Measurements from ENCODE around the gene ADAMTS6. TPM values are rescaled to one million over a fixed set of nuclear protein-coding genes. Genes with fewer than 3 reads are reported as not detected.

The ADAMTS6 gene
- total RNA-seq, 1 donor from 2014 or later, result 7.1 TPM

- H3K27me3 Mint-ChIP-seq (ENCODE audit: low read depth), result no peaks in the 10 kb centered on the region
- no peak overlapping the region for H3K27ac Mint-ChIP-seq (ENCODE audit: unreplicated experiment)
- no peak for TF ChIP-seq CTCF (conservative IDR thresholded peaks at IDR 0.05)
- no peak for DNase-seq (ENCODE audit: low read depth, low spot score)
- H3K36me3 Mint-ChIP-seq (ENCODE audit: low read depth), result no peaks in the 10 kb centered on the region
- no peaks in the 10 kb centered on the region for H3K9me3 Mint-ChIP-seq
- no peaks in the 10 kb centered on the region for H3K4me1 Mint-ChIP-seq
- no peak overlapping the region for H3K4me3 Mint-ChIP-seq
Observed at GRCh38 chr5:65194871-65195270, 286.8 kb downstream of the ADAMTS6 start.

- H3K4me3 Mint-ChIP-seq, result no peak overlapping the region
- H3K27ac Mint-ChIP-seq (ENCODE audit: unreplicated experiment), result no peak overlapping the region
- no peak for DNase-seq (ENCODE audit: low read depth, low spot score)
- no peak for TF ChIP-seq CTCF (conservative IDR thresholded peaks at IDR 0.05)
- H3K9me3 Mint-ChIP-seq, result no peaks in the 10 kb centered on the region
- no peaks in the 10 kb centered on the region for H3K4me1 Mint-ChIP-seq
- H3K27me3 Mint-ChIP-seq (ENCODE audit: low read depth), result no peaks in the 10 kb centered on the region
- peaks cover 3% of the 10 kb centered on the region for H3K36me3 Mint-ChIP-seq (ENCODE audit: low read depth)
Observed at GRCh38 chr5:65192331-65192730, 289.4 kb downstream of the ADAMTS6 start.

GRCh38 chr5:65191554-65192135, 290.1 kb downstream of the ADAMTS6 start:
- H3K9me3 Mint-ChIP-seq, result no peaks in the 10 kb centered on the region

GRCh38 chr5:65190328-65191053, 291.2 kb downstream of the ADAMTS6 start:
- H3K4me1 Mint-ChIP-seq, result peaks cover 5% of the 10 kb centered on the region
- no peaks in the 10 kb centered on the region for H3K9me3 Mint-ChIP-seq
- no peak overlapping the region for H3K4me3 Mint-ChIP-seq
- H3K27ac Mint-ChIP-seq (ENCODE audit: unreplicated experiment), result no peak overlapping the region
- no peak for DNase-seq (ENCODE audit: low read depth, low spot score)
- H3K27me3 Mint-ChIP-seq (ENCODE audit: low read depth), result no peaks in the 10 kb centered on the region
- peaks cover 3% of the 10 kb centered on the region for H3K36me3 Mint-ChIP-seq (ENCODE audit: low read depth)
- TF ChIP-seq CTCF (conservative IDR thresholded peaks at IDR 0.05), result no peak

More at GRCh38 chr5:65191554-65192135, 290.1 kb downstream of the ADAMTS6 start:
- H3K4me1 Mint-ChIP-seq, result no peaks in the 10 kb centered on the region
- H3K27ac Mint-ChIP-seq (ENCODE audit: unreplicated experiment), result no peak overlapping the region
- no peak for DNase-seq (ENCODE audit: low read depth, low spot score)
- peaks cover 3% of the 10 kb centered on the region for H3K36me3 Mint-ChIP-seq (ENCODE audit: low read depth)
- no peak for TF ChIP-seq CTCF (conservative IDR thresholded peaks at IDR 0.05)
- H3K27me3 Mint-ChIP-seq (ENCODE audit: low read depth), result no peaks in the 10 kb centered on the region
- H3K4me3 Mint-ChIP-seq, result no peak overlapping the region

- no peak for DNase-seq (ENCODE audit: low read depth, low spot score)
- H3K4me3 Mint-ChIP-seq, result no peak overlapping the region
- no peaks in the 10 kb centered on the region for H3K9me3 Mint-ChIP-seq
- no peaks in the 10 kb centered on the region for H3K27me3 Mint-ChIP-seq (ENCODE audit: low read depth)
- no peak for TF ChIP-seq CTCF (conservative IDR thresholded peaks at IDR 0.05)
- peaks cover 3% of the 10 kb centered on the region for H3K36me3 Mint-ChIP-seq (ENCODE audit: low read depth)
- peaks cover 20% of the 10 kb centered on the region for H3K4me1 Mint-ChIP-seq
- no peak overlapping the region for H3K27ac Mint-ChIP-seq (ENCODE audit: unreplicated experiment)
Observed at GRCh38 chr5:65186646-65187227, 295.0 kb downstream of the ADAMTS6 start.

Data from neural crest cell (in vitro differentiated cells).